Stimulated activated CD4-positive, alpha-beta T cell treated with anti-CD3 and anti-CD28 coated beads, Interleukin-12 subunit alpha, Interleukin-12 subunit beta, amount 100 ng/mL, for 24 hours (primary cell): Measurements from ENCODE around the gene MYOZ3.

Experiments
- DNase-seq, 2 experiments: peaks; one replicate each; pipeline ENCODE4 v3.0.0-alpha.2; 2020; ENCODE audit warnings: low read depth in 2 of 2

The MYOZ3 gene

DNA sequence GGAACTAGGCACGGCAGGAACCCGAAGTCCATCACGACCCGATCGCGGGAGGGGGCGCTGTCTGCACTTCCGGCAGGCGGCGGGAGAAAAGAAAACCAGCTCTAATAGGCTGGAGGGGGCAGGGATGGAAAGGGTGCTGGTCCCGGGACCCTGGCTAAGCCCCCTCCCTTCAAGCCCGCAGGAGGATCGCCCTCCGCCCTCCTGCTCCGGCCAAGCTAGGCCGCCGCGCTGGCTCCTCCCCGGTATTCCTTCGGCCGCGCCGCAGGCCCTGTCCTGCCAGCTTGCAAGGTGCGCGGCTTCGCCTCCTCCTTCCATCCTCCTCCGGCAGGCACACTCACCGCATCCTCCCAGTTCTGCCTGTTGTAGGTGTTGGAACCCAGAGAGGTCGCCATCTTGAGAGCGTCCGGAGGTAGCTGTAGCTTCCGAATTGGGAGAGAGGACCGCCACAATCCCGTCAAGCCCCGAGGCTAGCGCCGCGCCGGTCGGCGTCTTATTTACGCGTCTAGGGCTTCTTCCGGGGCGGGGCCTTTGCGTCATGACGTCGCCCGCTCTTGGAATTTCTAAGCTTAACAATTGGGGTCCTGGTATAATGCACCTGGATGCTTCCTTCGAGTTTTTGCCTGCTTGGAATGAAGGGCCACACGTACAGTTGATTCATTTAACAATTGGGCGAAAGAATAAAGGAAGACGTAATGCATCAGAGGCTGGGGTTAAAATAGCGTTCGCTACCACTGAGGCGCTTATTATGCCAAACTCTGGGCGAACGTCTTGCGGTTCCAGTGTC, 39.7 kb downstream of the MYOZ3 start, which contains the start of gene RBM22:
TSS of gene RBM22 (minus strand) at position 469 of the 784 bp plus-strand sequence. CDS start at position 392, 77 bp downstream.
- peak; percentile 81 to 89 for DNase-seq

GRCh38 chr5:150703762-150704161, 42.7 kb downstream of the MYOZ3 start:
- no peak for DNase-seq

GRCh38 chr5:150706776-150707390, 45.8 kb downstream of the MYOZ3 start:
- DNase-seq: no peak

DNA sequence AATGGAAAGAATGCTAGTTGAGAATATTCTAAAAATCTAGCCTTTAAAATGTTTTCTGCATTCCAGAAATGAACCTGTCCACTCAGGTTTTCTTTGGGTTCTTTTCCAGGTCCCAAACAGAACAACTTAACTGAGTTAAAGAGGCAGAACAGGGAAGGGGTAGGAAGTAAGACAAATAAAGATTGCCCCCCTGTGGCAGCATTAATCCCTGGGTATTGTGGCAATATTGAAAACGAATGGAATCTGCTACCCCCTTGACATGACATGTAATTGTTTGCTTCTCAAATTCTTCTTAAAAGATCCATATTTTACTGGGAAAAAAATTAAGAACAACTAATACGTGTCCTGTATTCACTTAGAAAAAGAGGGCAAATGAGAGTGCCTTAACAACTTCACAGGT, 49.1 kb downstream of the MYOZ3 start:
- no peak for DNase-seq

DNA sequence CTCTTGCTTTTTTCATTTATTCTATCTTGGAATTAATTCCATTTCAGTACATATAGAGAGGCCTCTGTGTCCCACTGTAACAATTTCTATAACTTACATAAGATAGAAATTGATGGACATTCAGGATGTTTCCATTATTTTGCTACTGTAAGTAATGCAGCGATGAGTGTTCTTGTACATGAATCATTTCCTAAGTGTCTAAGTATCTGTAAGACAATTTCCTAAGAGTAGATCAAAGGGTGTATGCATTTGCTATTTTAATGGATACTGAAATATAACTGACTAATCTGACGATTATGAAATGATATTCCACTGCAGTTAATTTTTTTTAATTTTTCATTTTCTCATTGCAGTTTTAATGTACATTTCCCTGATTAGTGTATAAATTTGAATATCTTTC, 62.8 kb downstream of the MYOZ3 start:
- DNase-seq: no peak
